Neural cell (in vitro differentiated cells): ENCODE measurements around the gene S100PBP. TPM values are rescaled to one million over a fixed set of nuclear protein-coding genes. Genes with fewer than 3 reads are reported as not detected.

Experiments used
- H2AFZ ChIP-seq: fragments of 200-600, 300-800 bp; sonication (generic), shearing (Covaris generic); 2 replicates; pipeline ENCODE4 v1.6.0; 2014; ENCODE audit warnings: low read depth, mild to moderate bottlenecking, antibody characterized with exemption, low read length, moderate library complexity
- H3F3A ChIP-seq: fragments of 200-600 bp; shearing (Covaris generic); 2 replicates; pipeline ENCODE4 v1.6.1; 2016; ENCODE audit warnings: mild to moderate bottlenecking, moderate library complexity, mixed read lengths, antibody characterized with exemption, low read length; ENCODE audit not compliant: insufficient read depth, poor library complexity, severe bottlenecking
- H3K27ac ChIP-seq: fragments of 200-600, 300-800 bp; sonication (generic), shearing (Covaris generic); 2 replicates; pipeline ENCODE4 v1.5.1; 2014; ENCODE audit warnings: mild to moderate bottlenecking, low read length, moderate library complexity
- H3K27me3 ChIP-seq: fragments of 300-800, 200-600 bp; sonication (generic), shearing (Covaris generic); 2 replicates; pipeline ENCODE4 v1.6.0; 2014; ENCODE audit warnings: mild to moderate bottlenecking, low read depth, low read length, moderate library complexity; ENCODE audit not compliant: insufficient read depth
- H3K36me3 ChIP-seq: fragments of 300-800, 200-600 bp; sonication (generic), shearing (Covaris generic); 2 replicates; pipeline ENCODE4 v1.5.1; 2014; ENCODE audit warnings: mild to moderate bottlenecking, antibody characterized with exemption, low read length, moderate library complexity; ENCODE audit not compliant: insufficient read depth
- H3K4me2 ChIP-seq: fragments of 300-800, 200-600 bp; sonication (generic), shearing (Covaris generic); 2 replicates; pipeline ENCODE4 v1.6.0; 2014; ENCODE audit warnings: mild to moderate bottlenecking, low read length
- H3K4me3 ChIP-seq: fragments of 300-800, 200-600 bp; sonication (generic), shearing (Covaris generic); 2 replicates; pipeline ENCODE4 v1.5.1; 2014; ENCODE audit warnings: mild to moderate bottlenecking, low read length, moderate library complexity
- H3K79me2 ChIP-seq: fragments of 200-600 bp; shearing (Covaris generic); replicated peaks from 2 replicates; pipeline ENCODE4 v1.6.0; 2014; ENCODE audit warnings: mild to moderate bottlenecking, low read length, moderate library complexity; ENCODE audit not compliant: insufficient read depth
- H3K9ac ChIP-seq: fragments of 300-800, 200-600 bp; sonication (generic), shearing (Covaris generic); 2 replicates; pipeline ENCODE4 v1.6.1; 2016; ENCODE audit warnings: mild to moderate bottlenecking, low read length, mixed read lengths
- H3K9me2 ChIP-seq: fragments of 200-600 bp; shearing (Covaris generic); 2 replicates; pipeline ENCODE4 v1.6.1; 2016; ENCODE audit warnings: mild to moderate bottlenecking, low read length, mixed read lengths; ENCODE audit not compliant: insufficient read depth
- H3K9me3 ChIP-seq: fragments of 200-600, 300-800 bp; sonication (generic), shearing (Covaris generic); 2 replicates; pipeline ENCODE4 v1.6.1; 2016; ENCODE audit warnings: mild to moderate bottlenecking, mixed run types, low read length, moderate library complexity, mixed read lengths
- H4K20me1 ChIP-seq: fragments of 200-600 bp; shearing (Covaris generic); 2 replicates; pipeline ENCODE4 v1.6.1; 2016; ENCODE audit warnings: mild to moderate bottlenecking, mixed run types; ENCODE audit not compliant: insufficient read depth
- CTCF ChIP-seq: fragments of 450-650 bp; IDR thresholded peaks from 2 replicates; pipeline ENCODE4 v1.5.1; 2014; ENCODE audit warnings: antibody characterized with exemption, mild to moderate bottlenecking, moderate library complexity; ENCODE audit not compliant: poor library complexity, severe bottlenecking
- EP300 ChIP-seq: fragments of 450-650 bp; conservative IDR thresholded peaks from 2 replicates; pipeline ENCODE4 v1.6.1; 2014; ENCODE audit warnings: antibody characterized with exemption, mild to moderate bottlenecking, moderate library complexity; ENCODE audit not compliant: poor library complexity, severe bottlenecking
- EZH2 ChIP-seq: fragments of 200-600, 300-800 bp; shearing (Covaris generic), sonication (generic); IDR thresholded peaks from 2 replicates; pipeline ENCODE4 v1.6.1; 2014; ENCODE audit warnings: antibody characterized with exemption, low read length, borderline replicate concordance, mild to moderate bottlenecking; ENCODE audit not compliant: insufficient read depth, poor library complexity, severe bottlenecking
- MXI1 ChIP-seq: fragments of 450-650 bp; conservative IDR thresholded peaks from 2 replicates; pipeline ENCODE4 v1.6.1; 2014; ENCODE audit warnings: antibody characterized with exemption, mild to moderate bottlenecking; ENCODE audit not compliant: poor library complexity, severe bottlenecking
- POLR2AphosphoS5 ChIP-seq: IDR thresholded peaks from 2 replicates; pipeline ENCODE4 v1.6.1; 2012
- RAD21 ChIP-seq: fragments of 450-650 bp; conservative IDR thresholded peaks from 2 replicates; pipeline ENCODE4 v1.6.1; 2014; ENCODE audit warnings: antibody characterized with exemption, mild to moderate bottlenecking, moderate library complexity
- SMC3 ChIP-seq: fragments of 450-650 bp; conservative IDR thresholded peaks from 2 replicates; pipeline ENCODE4 v1.6.1; 2014; ENCODE audit warnings: antibody characterized with exemption, mild to moderate bottlenecking, moderate library complexity; ENCODE audit not compliant: poor library complexity
- TAF1 ChIP-seq: IDR thresholded peaks from 2 replicates; pipeline ENCODE4 v1.6.1; 2012; ENCODE audit warnings: low read depth
- polyA plus RNA-seq: library from polyadenylated mRNA; depleted of rRNA; stranded (reverse); fragments of >200 nt; gene quantifications from 2 replicates; pipeline ENCODE4 v1.2.3, GENCODE V29; 2014
- TF ChIP-seq, protein P1 (sequence below): IDR thresholded peaks from 2 replicates; pipeline ENCODE4 v1.6.1; 2012; ENCODE audit warnings: borderline replicate concordance

The S100PBP gene
- polyA plus RNA-seq, 1 donor from 2014 or later: 77.0 TPM

DNA sequence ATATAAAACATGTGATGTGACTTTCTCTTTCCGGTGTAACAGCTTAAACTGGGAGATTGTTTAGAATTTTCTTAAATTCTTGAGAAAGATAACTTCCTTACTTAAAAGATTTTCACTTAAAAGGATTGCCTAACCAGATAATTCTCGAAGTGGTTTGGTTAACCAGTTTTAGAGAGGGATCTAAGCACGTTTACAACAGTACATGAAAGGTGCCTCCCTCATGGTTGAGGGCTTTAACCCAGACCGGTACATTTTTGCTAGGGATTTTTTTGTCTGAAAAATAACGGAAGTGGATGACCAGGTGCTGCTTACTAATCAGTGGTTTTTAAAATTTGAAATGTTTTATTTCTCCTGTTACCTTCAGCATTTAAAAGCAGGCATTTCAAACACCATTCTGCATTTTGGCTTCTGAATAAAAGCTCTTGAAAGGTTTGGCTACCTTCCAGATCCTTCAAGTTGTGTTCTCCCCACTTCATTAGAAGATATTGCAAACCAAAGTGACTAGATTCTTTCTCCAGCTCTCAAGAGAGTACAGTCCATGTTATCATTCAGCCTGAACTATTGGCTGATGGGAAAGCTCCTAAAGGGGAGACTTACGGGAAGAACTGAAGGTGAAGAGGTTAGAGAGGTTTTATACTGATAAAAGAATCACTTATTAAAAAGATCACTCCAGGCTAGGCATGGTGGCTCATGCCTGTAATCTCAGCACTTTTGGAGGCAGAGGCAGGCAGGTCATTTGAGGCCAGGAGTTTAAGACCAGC, 12.8 kb downstream of the S100PBP start:
- Histone ChIP-seq H3K27me3 (no peaks in the 10 kb centered on the region), H4K20me1 (no peaks in the 10 kb centered on the region), H3F3A (no peaks in the 10 kb centered on the region), H3K27ac (no peak overlapping the region), H3K9me2 (no peaks in the 10 kb centered on the region), H2AFZ (no peak overlapping the region), H3K9me3 (no peaks in the 10 kb centered on the region), H3K4me3 (no peak overlapping the region), H3K4me2 (no peak overlapping the region), H3K36me3 (no peaks in the 10 kb centered on the region), H3K79me2 (no peaks in the 10 kb centered on the region), H3K9ac (no peak overlapping the region)
- TF ChIP-seq MXI1 (no peak), SMC3 (no peak), POLR2AphosphoS5 (no peak), TAF1 (no peak), EZH2 (no peak), RAD21 (no peak), EP300 (no peak), CTCF (no peak)
- TF ChIP-seq, protein P1, sequence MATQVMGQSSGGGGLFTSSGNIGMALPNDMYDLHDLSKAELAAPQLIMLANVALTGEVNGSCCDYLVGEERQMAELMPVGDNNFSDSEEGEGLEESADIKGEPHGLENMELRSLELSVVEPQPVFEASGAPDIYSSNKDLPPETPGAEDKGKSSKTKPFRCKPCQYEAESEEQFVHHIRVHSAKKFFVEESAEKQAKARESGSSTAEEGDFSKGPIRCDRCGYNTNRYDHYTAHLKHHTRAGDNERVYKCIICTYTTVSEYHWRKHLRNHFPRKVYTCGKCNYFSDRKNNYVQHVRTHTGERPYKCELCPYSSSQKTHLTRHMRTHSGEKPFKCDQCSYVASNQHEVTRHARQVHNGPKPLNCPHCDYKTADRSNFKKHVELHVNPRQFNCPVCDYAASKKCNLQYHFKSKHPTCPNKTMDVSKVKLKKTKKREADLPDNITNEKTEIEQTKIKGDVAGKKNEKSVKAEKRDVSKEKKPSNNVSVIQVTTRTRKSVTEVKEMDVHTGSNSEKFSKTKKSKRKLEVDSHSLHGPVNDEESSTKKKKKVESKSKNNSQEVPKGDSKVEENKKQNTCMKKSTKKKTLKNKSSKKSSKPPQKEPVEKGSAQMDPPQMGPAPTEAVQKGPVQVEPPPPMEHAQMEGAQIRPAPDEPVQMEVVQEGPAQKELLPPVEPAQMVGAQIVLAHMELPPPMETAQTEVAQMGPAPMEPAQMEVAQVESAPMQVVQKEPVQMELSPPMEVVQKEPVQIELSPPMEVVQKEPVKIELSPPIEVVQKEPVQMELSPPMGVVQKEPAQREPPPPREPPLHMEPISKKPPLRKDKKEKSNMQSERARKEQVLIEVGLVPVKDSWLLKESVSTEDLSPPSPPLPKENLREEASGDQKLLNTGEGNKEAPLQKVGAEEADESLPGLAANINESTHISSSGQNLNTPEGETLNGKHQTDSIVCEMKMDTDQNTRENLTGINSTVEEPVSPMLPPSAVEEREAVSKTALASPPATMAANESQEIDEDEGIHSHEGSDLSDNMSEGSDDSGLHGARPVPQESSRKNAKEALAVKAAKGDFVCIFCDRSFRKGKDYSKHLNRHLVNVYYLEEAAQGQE: no peak

DNA sequence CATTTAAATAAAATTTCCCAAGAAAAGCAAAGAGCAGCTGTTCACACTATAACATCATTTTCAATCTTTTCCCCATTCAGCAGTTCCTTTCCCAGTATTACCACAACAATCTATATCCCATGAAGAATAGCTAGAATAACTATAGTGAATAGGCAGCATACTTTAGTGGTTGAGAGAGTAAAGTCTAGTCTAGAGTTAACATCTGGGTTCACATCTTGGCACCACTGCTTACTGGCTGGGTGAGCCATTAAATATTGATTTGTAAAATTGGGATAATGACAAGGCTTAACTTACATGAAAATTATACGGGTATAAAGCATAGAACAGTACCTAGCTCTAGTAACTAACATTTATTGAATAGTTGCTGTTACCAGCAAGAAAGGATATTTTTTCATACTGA, 14.4 kb downstream of the S100PBP start:
- Histone ChIP-seq H3K27ac (no peak overlapping the region), H3K36me3 (no peaks in the 10 kb centered on the region), H4K20me1 (no peaks in the 10 kb centered on the region), H3K4me3 (no peak overlapping the region), H3K4me2 (no peak overlapping the region), H3K27me3 (no peaks in the 10 kb centered on the region), H3K9me2 (no peaks in the 10 kb centered on the region), H3K9me3 (no peaks in the 10 kb centered on the region), H3F3A (no peaks in the 10 kb centered on the region), H2AFZ (no peak overlapping the region), H3K79me2 (no peaks in the 10 kb centered on the region), H3K9ac (no peak overlapping the region)
- TF ChIP-seq RAD21 (no peak), CTCF (no peak), TAF1 (no peak), MXI1 (no peak), EZH2 (no peak), SMC3 (no peak), POLR2AphosphoS5 (no peak), EP300 (no peak)
- TF ChIP-seq, protein P1: no peak
